ENCODE measurements around the gene USP5. TPM values are rescaled to one million over a fixed set of nuclear protein-coding genes. Genes with fewer than 3 reads are reported as not detected.

The USP5 gene
- total RNA-seq, 1 experiment from 2014 or later = 107 TPM

DNA sequence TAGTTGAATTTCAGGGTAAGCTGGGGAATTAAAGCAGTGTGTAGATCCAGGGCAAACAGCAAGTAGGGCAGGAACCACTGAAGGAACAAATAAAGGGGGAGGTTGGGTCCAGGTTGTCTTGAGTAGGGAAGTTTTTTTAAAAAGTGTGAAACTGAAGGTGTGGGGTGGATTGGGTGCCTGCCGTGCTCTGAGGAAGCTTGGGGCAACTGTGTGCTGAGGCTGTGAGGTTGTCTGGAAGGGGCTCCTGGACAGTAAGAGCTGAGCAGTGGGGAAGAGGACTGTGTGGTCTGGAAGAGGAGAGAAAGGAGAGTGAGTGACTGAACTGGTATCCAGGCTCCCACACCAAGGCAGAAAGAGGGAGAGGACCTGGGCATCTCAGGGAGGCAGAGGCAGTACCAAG lies 41.2 kb upstream of the USP5 start:
- no peaks in the 10 kb centered on the region for H3K9me3 ChIP-seq (ENCODE audit: low read length)
- no TSS peak for BruUV-seq (replicated peaks)
- H3K9ac ChIP-seq (ENCODE audit: low read length) = no peak overlapping the region
- DNase-seq (no peak), ATAC-seq (no peak)
- H3K4me2 ChIP-seq (ENCODE audit: low read length) = no peak overlapping the region
- TF ChIP-seq EZH2 (IDR thresholded peaks at IDR 0.05; ENCODE audit: low read length, unreplicated experiment) = no peak
- TF ChIP-seq CTCF (conservative IDR thresholded peaks at IDR 0.05; ENCODE audit: low read depth, low read length) = no peak
- no peak for TF ChIP-seq EZH2phosphoT487 (IDR thresholded peaks at IDR 0.05; ENCODE audit: borderline replicate concordance, low read length)
- no peaks in the 10 kb centered on the region for H3K79me2 ChIP-seq (ENCODE audit: low read length)
- ChIA-PET POLR2A (ENCODE audit: unreplicated experiment) (no interaction called here), CTCF (no interaction called here)
- intact Hi-C loops (cut with micrococcal nuclease) = no loop called here
- H4K20me1 ChIP-seq (ENCODE audit: low read length) = no peaks in the 10 kb centered on the region
- no peak overlapping the region for H3K27ac ChIP-seq (ENCODE audit: low read length)
- H3K36me3 ChIP-seq (ENCODE audit: low read depth, low read length) = no peaks in the 10 kb centered on the region
- H3F3A ChIP-seq (ENCODE audit: low read length, unreplicated experiment) = no peaks in the 10 kb centered on the region
- no peak overlapping the region for H3K4me3 ChIP-seq (ENCODE audit: low read length)
- no peak overlapping the region for H2AFZ ChIP-seq (ENCODE audit: low read length)
- no peaks in the 10 kb centered on the region for H3K4me1 ChIP-seq (ENCODE audit: insufficient read depth, low read length)
- no peaks in the 10 kb centered on the region for H3K27me3 ChIP-seq (ENCODE audit: low read length)
- no peaks in the 10 kb centered on the region for H3K9me2 ChIP-seq (replicated peaks; ENCODE audit: low read length)

DNA sequence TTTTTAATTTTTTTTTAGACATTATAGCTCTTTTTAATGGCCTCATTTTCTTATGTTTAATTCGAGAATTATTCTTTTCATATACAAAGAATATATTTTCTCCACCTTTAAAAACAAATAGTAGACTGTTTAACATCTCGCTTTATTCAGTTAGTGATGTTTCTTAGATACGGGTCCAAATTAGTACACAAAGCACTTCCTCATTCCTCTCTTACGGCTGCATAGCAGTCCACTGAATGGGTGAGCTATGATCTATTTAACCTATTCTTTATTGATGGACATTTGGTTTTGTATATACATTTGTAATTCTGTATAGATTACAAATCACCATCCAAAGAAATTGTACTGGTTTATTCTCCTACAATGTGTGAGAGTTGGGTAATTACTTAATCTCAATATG lies 38.6 kb upstream of the USP5 start:
- no peaks in the 10 kb centered on the region for H4K20me1 ChIP-seq (ENCODE audit: low read length)
- H3K27me3 ChIP-seq (ENCODE audit: low read length) = no peaks in the 10 kb centered on the region
- H2AFZ ChIP-seq (ENCODE audit: low read length) = no peak overlapping the region
- no peak for DNase-seq
- POLR2A ChIA-PET (ENCODE audit: unreplicated experiment) = no interaction called here
- no peak overlapping the region for H3K27ac ChIP-seq (ENCODE audit: low read length)
- H3K9ac ChIP-seq (ENCODE audit: low read length) = no peak overlapping the region
- no peak for ATAC-seq
- intact Hi-C loops (cut with micrococcal nuclease) = no loop called here
- H3K4me1 ChIP-seq (ENCODE audit: insufficient read depth, low read length) = no peaks in the 10 kb centered on the region
- no peak overlapping the region for H3K4me2 ChIP-seq (ENCODE audit: low read length)
- H3K9me3 ChIP-seq (ENCODE audit: low read length) = no peaks in the 10 kb centered on the region
- CTCF ChIA-PET = no interaction called here
- no peaks in the 10 kb centered on the region for H3F3A ChIP-seq (ENCODE audit: low read length, unreplicated experiment)
- no peak overlapping the region for H3K4me3 ChIP-seq (ENCODE audit: low read length)
- no peak for TF ChIP-seq CTCF (conservative IDR thresholded peaks at IDR 0.05; ENCODE audit: low read depth, low read length)
- TF ChIP-seq EZH2 (IDR thresholded peaks at IDR 0.05; ENCODE audit: low read length, unreplicated experiment) = no peak
- no peak for TF ChIP-seq EZH2phosphoT487 (IDR thresholded peaks at IDR 0.05; ENCODE audit: borderline replicate concordance, low read length)
- no TSS peak for BruUV-seq (replicated peaks)
- no peaks in the 10 kb centered on the region for H3K79me2 ChIP-seq (ENCODE audit: low read length)
- H3K36me3 ChIP-seq (ENCODE audit: low read depth, low read length) = no peaks in the 10 kb centered on the region
- no peaks in the 10 kb centered on the region for H3K9me2 ChIP-seq (replicated peaks; ENCODE audit: low read length)

DNA sequence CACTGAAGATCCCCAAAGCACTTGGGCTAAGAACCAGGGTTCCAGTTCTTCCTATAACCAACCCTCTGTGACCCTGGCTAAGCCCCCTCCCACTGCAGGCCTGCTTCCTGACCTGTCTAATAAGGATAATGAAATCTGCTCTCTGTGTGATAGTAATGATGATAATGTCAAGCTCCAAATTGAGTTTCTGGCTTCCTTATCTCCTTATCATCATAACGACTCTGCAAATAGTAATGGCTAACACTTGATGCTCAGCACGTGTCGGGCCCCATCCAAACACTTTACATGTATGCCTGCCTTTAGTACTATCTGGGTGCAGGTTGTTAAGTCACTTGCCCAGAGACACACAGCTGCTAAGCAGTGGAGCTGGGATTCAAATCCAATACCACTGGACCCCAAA lies 35.4 kb upstream of the USP5 start:
- no peak for TF ChIP-seq EZH2 (IDR thresholded peaks at IDR 0.05; ENCODE audit: low read length, unreplicated experiment)
- TF ChIP-seq EZH2phosphoT487 (IDR thresholded peaks at IDR 0.05; ENCODE audit: borderline replicate concordance, low read length) = no peak
- no peaks in the 10 kb centered on the region for H3K36me3 ChIP-seq (ENCODE audit: low read depth, low read length)
- intact Hi-C loops (cut with micrococcal nuclease) = no loop called here
- no peaks in the 10 kb centered on the region for H3K27me3 ChIP-seq (ENCODE audit: low read length)
- POLR2A ChIA-PET (ENCODE audit: unreplicated experiment) = no interaction called here
- H3K4me3 ChIP-seq (ENCODE audit: low read length) = no peak overlapping the region
- no TSS peak for BruUV-seq (replicated peaks)
- H3K4me2 ChIP-seq (ENCODE audit: low read length) = no peak overlapping the region
- no peak for ATAC-seq
- H3K79me2 ChIP-seq (ENCODE audit: low read length) = no peaks in the 10 kb centered on the region
- no peaks in the 10 kb centered on the region for H3K9me3 ChIP-seq (ENCODE audit: low read length)
- no peak overlapping the region for H3K9ac ChIP-seq (ENCODE audit: low read length)
- H3K27ac ChIP-seq (ENCODE audit: low read length) = no peak overlapping the region
- CTCF ChIA-PET = no interaction called here
- no peaks in the 10 kb centered on the region for H3K4me1 ChIP-seq (ENCODE audit: insufficient read depth, low read length)
- DNase-seq = no peak
- no peaks in the 10 kb centered on the region for H3F3A ChIP-seq (ENCODE audit: low read length, unreplicated experiment)
- no peaks in the 10 kb centered on the region for H4K20me1 ChIP-seq (ENCODE audit: low read length)
- H2AFZ ChIP-seq (ENCODE audit: low read length) = no peak overlapping the region
- no peaks in the 10 kb centered on the region for H3K9me2 ChIP-seq (replicated peaks; ENCODE audit: low read length)

Data from PC-3 (cell line).